HEK293T (cell line): Measurements from ENCODE around the gene SGCE.

Source experiments
- CTCF ChIA-PET: fragments of 350-600 bp; formaldehyde crosslinking; extraction: SDS; loops from one replicate; lab custom pipeline; 2021; ENCODE audit warnings: antibody characterized with exemption, inconsistent platforms; lab: Yijun Ruan, JAX
- POLR2A ChIA-PET: fragments of 350-600 bp; formaldehyde crosslinking; extraction: SDS; loops from one replicate; lab custom pipeline; 2020; ENCODE audit warnings: antibody characterized with exemption, inconsistent platforms; lab: Yijun Ruan, JAX
- DNase-seq: peaks from one replicate; pipeline ENCODE4 v3.0.0; 2012; ENCODE audit warnings: mixed read lengths; ENCODE audit errors: extremely low spot score
- ARNT ChIP-seq: fragments of 450-650 bp; IDR thresholded peaks from 2 replicates; pipeline ENCODE4 v1.6.1; 2017; ENCODE audit warnings: mild to moderate bottlenecking
- BHLHE40 ChIP-seq: fragments of 450-650 bp; IDR thresholded peaks from 2 replicates; pipeline ENCODE4 v1.6.1; 2016; ENCODE audit warnings: mild to moderate bottlenecking, moderate library complexity, borderline replicate concordance
- CTBP1 ChIP-seq: fragments of 450-650 bp; IDR thresholded peaks from 2 replicates; pipeline ENCODE4 v1.6.1; 2016; ENCODE audit warnings: borderline replicate concordance
- ELF4 ChIP-seq: fragments of 450-650 bp; IDR thresholded peaks from 2 replicates; pipeline ENCODE4 v1.6.1; 2017; ENCODE audit warnings: antibody characterized with exemption
- FOXA1 ChIP-seq: fragments of 450-650 bp; IDR thresholded peaks from 2 replicates; pipeline ENCODE4 v1.6.1; 2016; ENCODE audit warnings: mild to moderate bottlenecking
- FOXK2 ChIP-seq: fragments of 450-650 bp; IDR thresholded peaks from 2 replicates; pipeline ENCODE4 v1.6.1; 2016; ENCODE audit warnings: mild to moderate bottlenecking
- FOXM1 ChIP-seq: fragments of 450-650 bp; IDR thresholded peaks from 2 replicates; pipeline ENCODE4 v1.6.1; 2017; ENCODE audit warnings: mild to moderate bottlenecking, borderline replicate concordance
- HDGF ChIP-seq: fragments of 450-650 bp; IDR thresholded peaks from 2 replicates; pipeline ENCODE4 v1.6.1; 2017; ENCODE audit warnings: antibody characterized with exemption, borderline replicate concordance
- L3MBTL2 ChIP-seq: fragments of 450-650 bp; conservative IDR thresholded peaks from 2 replicates; pipeline ENCODE4 v1.6.1; 2016; ENCODE audit warnings: mild to moderate bottlenecking
- LEF1 ChIP-seq: fragments of 450-650 bp; IDR thresholded peaks from 2 replicates; pipeline ENCODE4 v1.6.1; 2017; ENCODE audit warnings: mild to moderate bottlenecking, borderline replicate concordance
- NFRKB ChIP-seq: fragments of 450-650 bp; IDR thresholded peaks from 2 replicates; pipeline ENCODE4 v1.6.1; 2016; ENCODE audit warnings: mild to moderate bottlenecking, moderate library complexity
- PKNOX1 ChIP-seq: fragments of 450-650 bp; IDR thresholded peaks from 2 replicates; pipeline ENCODE4 v1.6.1; 2016
- SP1 ChIP-seq: fragments of 450-650 bp; IDR thresholded peaks from 2 replicates; pipeline ENCODE4 v1.6.1; 2017
- SUZ12 ChIP-seq: fragments of 450-650 bp; IDR thresholded peaks from 2 replicates; pipeline ENCODE4 v1.6.1; 2016; ENCODE audit warnings: mild to moderate bottlenecking
- TARDBP ChIP-seq: fragments of 450-650 bp; IDR thresholded peaks from 2 replicates; pipeline ENCODE4 v1.6.1; 2016
- ZNF384 ChIP-seq: fragments of 450-650 bp; IDR thresholded peaks from 2 replicates; pipeline ENCODE4 v1.6.1; 2016

The SGCE gene

GRCh38 chr7:94559972-94560371, 96.0 kb downstream of the SGCE start:
- POLR2A ChIA-PET: no interaction called here
- no peak for DNase-seq

GRCh38 chr7:94557215-94557614, 98.7 kb downstream of the SGCE start:
- ChIA-PET POLR2A (no interaction called here), CTCF (no interaction called here)
- DNase-seq: no peak
- TF ChIP-seq PKNOX1 (no peak), ZNF384 (no peak), HDGF (no peak), BHLHE40 (no peak), FOXK2 (no peak), NFRKB (no peak), LEF1 (no peak), FOXA1 (no peak), L3MBTL2 (no peak), SUZ12 (no peak), ELF4 (no peak), TARDBP (no peak), SP1 (no peak), FOXM1 (no peak), ARNT (no peak), CTBP1 (no peak)

More at GRCh38 chr7:94559972-94560371, 96.0 kb downstream of the SGCE start:
- CTCF ChIA-PET: no interaction called here
- TF ChIP-seq SUZ12 (no peak), ELF4 (no peak)

- TF ChIP-seq PKNOX1 (no peak), LEF1 (no peak), L3MBTL2 (no peak)
- ChIA-PET POLR2A (no interaction called here), CTCF (no interaction called here)
- DNase-seq: no peak
Observed at GRCh38 chr7:94556028-94556427, 99.9 kb downstream of the SGCE start.

- ChIA-PET CTCF (no interaction called here), POLR2A (no interaction called here)
- no peak for TF ChIP-seq BHLHE40
- TF ChIP-seq PKNOX1: peak; percentile 93
- DNase-seq: no peak
Observed at GRCh38 chr7:94547126-94547525, 108.8 kb downstream of the SGCE start.

- ChIA-PET CTCF (no interaction called here), POLR2A (interaction anchor here (0.7 kb wide), 1 partner anchor 21 kb away, joined by 3 read pairs; no protein-coding TSS in a partner anchor)
- no peak for DNase-seq
- TF ChIP-seq ARNT (no peak), FOXA1 (no peak), SUZ12 (no peak), FOXM1 (no peak), HDGF (no peak), TARDBP (no peak), CTBP1 (no peak), L3MBTL2 (no peak), ELF4 (no peak), FOXK2 (no peak), SP1 (no peak), NFRKB (no peak), BHLHE40 (no peak), PKNOX1 (no peak), ZNF384 (no peak), LEF1 (no peak)
Observed at GRCh38 chr7:94540428-94540827, 115.5 kb downstream of the SGCE start.
